Stimulated activated CD4-positive, alpha-beta T cell treated with anti-CD3 and anti-CD28 coated beads, Interleukin-2, amount 100 ng/mL, for 48 hours (primary cell): ENCODE measurements around the gene LINGO4.
A peak's percentile ranks its signal among the peaks of the same experiment; 100 is the strongest.
"Not testable (repeated sequence)": the region's sequence is repeated elsewhere in the genome, so short reads cannot be mapped to it uniquely, and the experiment has no call there.

Experiments
- DNase-seq, 2 donors: peaks; one replicate each; pipeline ENCODE4 v3.0.0-alpha.2; 2020

Gene LINGO4

GRCh38 chr1:151780736-151781135, 24.5 kb downstream of the LINGO4 start:
- not testable (repeated sequence) for DNase-seq

GRCh38 chr1:151779852-151780251, 25.4 kb downstream of the LINGO4 start:
- no peak for DNase-seq

GRCh38 chr1:151777317-151777716, 27.9 kb downstream of the LINGO4 start:
- no peak for DNase-seq

GRCh38 chr1:151776665-151777062, 28.6 kb downstream of the LINGO4 start:
- no peak for DNase-seq

- no peak for DNase-seq
Observed at GRCh38 chr1:151775894-151776664, 29.1 kb downstream of the LINGO4 start.

- no peak for DNase-seq
Observed at GRCh38 chr1:151774256-151774922, 30.8 kb downstream of the LINGO4 start.

GRCh38 chr1:151773702-151774101, 31.5 kb downstream of the LINGO4 start:
- DNase-seq: no peak

GRCh38 chr1:151769270-151769669, 35.9 kb downstream of the LINGO4 start:
- DNase-seq: not testable (repeated sequence)

- not testable (repeated sequence) for DNase-seq
Observed at GRCh38 chr1:151768351-151769066, 36.7 kb downstream of the LINGO4 start.

GRCh38 chr1:151763990-151764389, 41.2 kb downstream of the LINGO4 start:
- DNase-seq: no peak

- peak; percentile 78 to 85 for DNase-seq
Observed at GRCh38 chr1:151762941-151763921, 42.0 kb downstream of the LINGO4 start, which contains the start of gene MRPL9. TSS of gene MRPL9 (minus strand) at chr1:151763496. CDS start at chr1:151763479, 17 bp downstream.

GRCh38 chr1:151760597-151761385, 44.4 kb downstream of the LINGO4 start:
- DNase-seq: no peak

GRCh38 chr1:151759241-151759640, 46.0 kb downstream of the LINGO4 start:
- DNase-seq: no peak

GRCh38 chr1:151756291-151756690, 48.9 kb downstream of the LINGO4 start:
- DNase-seq: no peak
